H7 (cell line): ENCODE measurements around the gene CARS2. TPM values are rescaled to one million over a fixed set of nuclear protein-coding genes. Genes with fewer than 3 reads are reported as not detected.
"Not testable (repeated sequence)": the region's sequence is repeated elsewhere in the genome, so short reads cannot be mapped to it uniquely, and the experiment has no call there.

Experiments
- DNase-seq: peaks from one replicate; pipeline ENCODE4 v3.0.0; 2012
- H3K27me3 ChIP-seq: 2 replicates; pipeline ENCODE4 v1.6.0; 2011; ENCODE audit warnings: mild to moderate bottlenecking, low read length; ENCODE audit not compliant: control insufficient read depth, insufficient read depth
- H3K36me3 ChIP-seq: replicated peaks from 2 replicates; pipeline ENCODE4 v1.5.1; 2011; ENCODE audit warnings: low read length; ENCODE audit not compliant: control insufficient read depth, insufficient read depth
- H3K4me3 ChIP-seq: 2 replicates; pipeline ENCODE4 v1.5.1; 2011; ENCODE audit warnings: low read depth, mild to moderate bottlenecking, control low read depth, low read length, moderate library complexity; ENCODE audit not compliant: insufficient read depth
- total RNA-seq: library from RNA; depleted of rRNA; stranded (reverse); fragments of >200 nt; shearing (Covaris generic); gene quantifications from 2 replicates; pipeline ENCODE4 v1.2.3, GENCODE V29; 2014

The CARS2 gene
- total RNA-seq, 1 experiment from 2014 or later = 44.3 TPM

GRCh38 chr13:110681868-110682550 is 23.9 kb downstream of the CARS2 start:
- peaks cover 11% of the 10 kb centered on the region for H3K36me3 ChIP-seq
- H3K27me3 ChIP-seq = no peaks in the 10 kb centered on the region
- no peak overlapping the region for H3K4me3 ChIP-seq
- DNase-seq = no peak

GRCh38 chr13:110680852-110681251 is 25.1 kb downstream of the CARS2 start:
- DNase-seq = peak; percentile 89
- no peak overlapping the region for H3K4me3 ChIP-seq
- H3K27me3 ChIP-seq = no peaks in the 10 kb centered on the region
- H3K36me3 ChIP-seq = peaks cover 16% of the 10 kb centered on the region

GRCh38 chr13:110677731-110678545 is 28.0 kb downstream of the CARS2 start:
- no peak for DNase-seq
- Histone ChIP-seq H3K4me3 (no peak overlapping the region), H3K36me3 (peaks cover 14% of the 10 kb centered on the region), H3K27me3 (no peaks in the 10 kb centered on the region)

- Histone ChIP-seq H3K36me3 (peaks cover 11% of the 10 kb centered on the region), H3K4me3 (no peak overlapping the region), H3K27me3 (no peaks in the 10 kb centered on the region)
- no peak for DNase-seq
Observed at GRCh38 chr13:110676595-110677587, 29.0 kb downstream of the CARS2 start.

GRCh38 chr13:110669814-110670213 is 36.1 kb downstream of the CARS2 start:
- H3K4me3 ChIP-seq, H3K36me3 ChIP-seq, H3K27me3 ChIP-seq, DNase-seq: not testable (repeated sequence)

- DNase-seq = no peak
- peaks cover 3% of the 10 kb centered on the region for H3K36me3 ChIP-seq
- H3K4me3 ChIP-seq = no peak overlapping the region
- H3K27me3 ChIP-seq = no peaks in the 10 kb centered on the region
Observed at GRCh38 chr13:110669036-110669435, 36.9 kb downstream of the CARS2 start.

- H3K36me3 ChIP-seq = peaks cover 3% of the 10 kb centered on the region
- no peaks in the 10 kb centered on the region for H3K27me3 ChIP-seq
- no peak overlapping the region for H3K4me3 ChIP-seq
- no peak for DNase-seq
Observed at GRCh38 chr13:110666255-110666533, 39.7 kb downstream of the CARS2 start.

GRCh38 chr13:110665491-110666254 is 40.2 kb downstream of the CARS2 start:
- no peaks in the 10 kb centered on the region for H3K27me3 ChIP-seq
- no peak overlapping the region for H3K4me3 ChIP-seq
- no peak for DNase-seq
- H3K36me3 ChIP-seq = peaks cover 5% of the 10 kb centered on the region

GRCh38 chr13:110664673-110665072 is 41.2 kb downstream of the CARS2 start:
- no peaks in the 10 kb centered on the region for H3K27me3 ChIP-seq
- H3K4me3 ChIP-seq = no peak overlapping the region
- no peak for DNase-seq
- H3K36me3 ChIP-seq = peaks cover 4% of the 10 kb centered on the region

GRCh38 chr13:110664041-110664440 is 41.9 kb downstream of the CARS2 start:
- H3K36me3 ChIP-seq = peaks cover 6% of the 10 kb centered on the region
- no peak for DNase-seq
- H3K27me3 ChIP-seq = no peaks in the 10 kb centered on the region
- H3K4me3 ChIP-seq = no peak overlapping the region

GRCh38 chr13:110663491-110663890 is 42.4 kb downstream of the CARS2 start:
- Histone ChIP-seq H3K4me3 (no peak overlapping the region), H3K36me3 (peaks cover 6% of the 10 kb centered on the region), H3K27me3 (no peaks in the 10 kb centered on the region)
- no peak for DNase-seq

- H3K27me3 ChIP-seq = no peaks in the 10 kb centered on the region
- H3K4me3 ChIP-seq = no peak overlapping the region
- peaks cover 6% of the 10 kb centered on the region for H3K36me3 ChIP-seq
- peak; percentile 46 for DNase-seq
Observed at GRCh38 chr13:110662777-110663443, 43.0 kb downstream of the CARS2 start.

GRCh38 chr13:110662091-110662490 is 43.8 kb downstream of the CARS2 start:
- no peaks in the 10 kb centered on the region for H3K27me3 ChIP-seq
- H3K36me3 ChIP-seq = peaks cover 6% of the 10 kb centered on the region
- no peak overlapping the region for H3K4me3 ChIP-seq
- DNase-seq = no peak
